ENCODE results near the gene FSTL4.

DNA sequence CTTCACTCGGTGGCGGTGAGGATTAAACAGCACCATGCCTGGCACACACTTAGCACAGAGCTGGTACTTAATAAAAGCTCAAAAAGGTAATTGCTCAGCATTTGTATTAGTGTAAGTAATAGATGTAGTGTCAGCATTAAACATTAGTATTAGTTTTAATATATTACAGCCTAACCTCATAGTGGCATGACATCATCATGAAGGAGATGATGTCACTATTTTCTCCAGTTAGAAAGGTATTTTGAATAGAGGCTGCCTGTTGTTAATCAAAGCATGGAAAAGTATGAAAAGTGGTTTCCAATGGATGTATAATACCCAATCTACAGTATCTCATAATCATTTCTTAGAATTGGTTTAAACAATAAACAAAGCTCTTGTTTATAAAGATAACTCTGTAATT lies 49.0 kb upstream of the FSTL4 start:
- TF ChIP-seq, protein P1, sequence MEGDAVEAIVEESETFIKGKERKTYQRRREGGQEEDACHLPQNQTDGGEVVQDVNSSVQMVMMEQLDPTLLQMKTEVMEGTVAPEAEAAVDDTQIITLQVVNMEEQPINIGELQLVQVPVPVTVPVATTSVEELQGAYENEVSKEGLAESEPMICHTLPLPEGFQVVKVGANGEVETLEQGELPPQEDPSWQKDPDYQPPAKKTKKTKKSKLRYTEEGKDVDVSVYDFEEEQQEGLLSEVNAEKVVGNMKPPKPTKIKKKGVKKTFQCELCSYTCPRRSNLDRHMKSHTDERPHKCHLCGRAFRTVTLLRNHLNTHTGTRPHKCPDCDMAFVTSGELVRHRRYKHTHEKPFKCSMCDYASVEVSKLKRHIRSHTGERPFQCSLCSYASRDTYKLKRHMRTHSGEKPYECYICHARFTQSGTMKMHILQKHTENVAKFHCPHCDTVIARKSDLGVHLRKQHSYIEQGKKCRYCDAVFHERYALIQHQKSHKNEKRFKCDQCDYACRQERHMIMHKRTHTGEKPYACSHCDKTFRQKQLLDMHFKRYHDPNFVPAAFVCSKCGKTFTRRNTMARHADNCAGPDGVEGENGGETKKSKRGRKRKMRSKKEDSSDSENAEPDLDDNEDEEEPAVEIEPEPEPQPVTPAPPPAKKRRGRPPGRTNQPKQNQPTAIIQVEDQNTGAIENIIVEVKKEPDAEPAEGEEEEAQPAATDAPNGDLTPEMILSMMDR (IDR thresholded peaks at IDR 0.05; ENCODE audit: poor library complexity), result no peak
- no peak for TF ChIP-seq EZH2 (IDR thresholded peaks at IDR 0.05; ENCODE audit: borderline replicate concordance)
- no peak for TF ChIP-seq EZH2phosphoT487 (IDR thresholded peaks at IDR 0.05; ENCODE audit: low read depth, severe bottlenecking, unreplicated experiment)
